Testis (tissue), 3 donors: ENCODE data around the gene CYP4F8. TPM values are rescaled to one million over a fixed set of nuclear protein-coding genes. Genes with fewer than 3 reads are reported as not detected.

Source experiments
- DNase-seq: peaks from one replicate; pipeline ENCODE4 v3.0.0-alpha.2; 2019
- H3K27ac ChIP-seq, 2 donors: fragments of 200-600 bp; sonication (generic); one replicate each; pipeline ENCODE4 v1.5.1; 2019
- H3K27me3 ChIP-seq: fragments of 200-600 bp; sonication (generic); one replicate; pipeline ENCODE4 v1.5.1; 2019
- H3K36me3 ChIP-seq: fragments of 200-600 bp; sonication (generic); one replicate; pipeline ENCODE4 v1.5.1; 2017; ENCODE audit warnings: low read depth; ENCODE audit errors: missing control alignments
- H3K4me1 ChIP-seq: fragments of 200-600 bp; sonication (generic); one replicate; pipeline ENCODE4 v1.5.1; 2019
- H3K4me3 ChIP-seq, 2 donors: fragments of 200-600 bp; sonication (generic); one replicate each; pipeline ENCODE4 v1.5.1; 2017 to 2019
- H3K9me3 ChIP-seq: fragments of 200-600 bp; sonication (generic); one replicate; pipeline ENCODE4 v1.5.1; 2017
- CTCF ChIP-seq, 3 experiments: fragments of 450-650 bp in 2 of 3; fragments of 200-600 bp in 1 of 3; sonication (generic) in 1 of 3; IDR thresholded peaks; one replicate each; pipeline ENCODE4 v1.5.1; 2016 to 2019; ENCODE audit warnings: antibody characterized with exemption in 3 of 3, mild to moderate bottlenecking in 2 of 3, moderate library complexity in 1 of 3
- POLR2A ChIP-seq: fragments of 450-650 bp; IDR thresholded peaks from one replicate; pipeline ENCODE4 v1.6.1; 2017; ENCODE audit warnings: antibody characterized with exemption, mild to moderate bottlenecking, moderate library complexity
- WGBS, 2 donors: methylation state at CpG; one replicate each; pipeline ENCODE4 v1.1.5; 2018; 5-methylcytosine and 5-hydroxymethylcytosine counted together
- intact Hi-C: fragments of 100-400 bp; cut with DNase I; formaldehyde crosslinking; loops from one replicate; pipeline ENCODE4 v1.15.1; 2023; ENCODE audit warnings: low total_unique reads
- polyA plus RNA-seq: library from polyadenylated mRNA; stranded (reverse); fragments of 350-450 nt; fragmentation: Illumina TruSeq; extraction: RNeasy Lipid Tissue Mini Kit (QIAGEN cat#74804); gene quantifications from one replicate; pipeline ENCODE4 v1.2.3, GENCODE V29; 2014; ENCODE audit warnings: low read depth, low replicate concordance; ENCODE audit not compliant: insufficient read depth
- total RNA-seq, 2 donors: library from RNA; depleted of rRNA; stranded (reverse); fragments of >200 nt; gene quantifications; one replicate each; pipeline ENCODE4 v1.2.3, GENCODE V29; 2016

The CYP4F8 gene
- total and polyA plus RNA-seq, 3 donors from 2014 or later: 0.17 to 0.71 (median 0.31) TPM

- H3K4me3 ChIP-seq: no peak overlapping the region
- no peaks in the 10 kb centered on the region for H3K9me3 ChIP-seq
- no peak overlapping the region for H3K27ac ChIP-seq
- 83% methylated on average over 6 of the region's 6 CpGs for WGBS, 2 donors
- H3K36me3 ChIP-seq: no peaks in the 10 kb centered on the region
- H3K27me3 ChIP-seq: no peaks in the 10 kb centered on the region
- TF ChIP-seq CTCF (IDR thresholded peaks at IDR 0.05) (no peak), POLR2A (no peak)
- DNase-seq: peak; percentile 10
- H3K4me1 ChIP-seq: no peaks in the 10 kb centered on the region
- intact Hi-C loops: no loop called here
Measured at GRCh38 chr19:15577184-15577771, 37.7 kb upstream of the CYP4F8 start.

- Histone ChIP-seq H3K27ac (no peak overlapping the region), H3K27me3 (no peaks in the 10 kb centered on the region), H3K4me1 (no peaks in the 10 kb centered on the region), H3K4me3 (no peak overlapping the region), H3K36me3 (no peaks in the 10 kb centered on the region), H3K9me3 (no peaks in the 10 kb centered on the region)
- no peak for DNase-seq
- 85 to 86% methylated on average over 2 to 11 of the region's 12 CpGs for WGBS, 2 donors
- TF ChIP-seq CTCF (IDR thresholded peaks at IDR 0.05): no peak
- no peak for TF ChIP-seq POLR2A
- intact Hi-C loops: no loop called here
Measured at GRCh38 chr19:15583346-15583745, 31.7 kb upstream of the CYP4F8 start.

DNA sequence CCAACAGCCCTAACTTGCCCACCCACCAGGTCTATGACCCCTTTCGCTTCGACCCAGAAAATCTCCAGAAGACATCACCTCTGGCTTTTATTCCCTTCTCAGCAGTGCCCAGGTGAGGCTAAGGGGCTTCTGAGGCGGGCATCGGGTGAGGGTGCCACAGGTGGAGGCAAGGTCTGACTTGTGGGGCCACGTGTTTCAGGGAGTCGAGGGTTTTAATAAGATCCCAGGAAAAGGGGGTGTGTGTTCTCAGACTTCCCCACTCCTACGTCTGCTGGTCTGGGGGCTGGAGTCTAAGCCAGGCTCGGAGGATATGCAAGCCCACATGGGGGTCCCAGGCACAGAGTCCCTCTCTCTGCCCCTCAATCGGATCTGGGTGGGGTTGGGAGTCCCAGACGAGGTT lies 30.9 kb upstream of the CYP4F8 start:
- 23 to 33% methylated on average over 8 to 10 of the region's 10 CpGs for WGBS, 2 donors
- H3K9me3 ChIP-seq: no peaks in the 10 kb centered on the region
- DNase-seq: no peak
- no peaks in the 10 kb centered on the region for H3K4me1 ChIP-seq
- no peak overlapping the region for H3K27ac ChIP-seq
- H3K4me3 ChIP-seq: peak overlapping the region in 1 of 2 donors; percentile 15
- intact Hi-C loops: no loop called here
- no peaks in the 10 kb centered on the region for H3K36me3 ChIP-seq
- TF ChIP-seq POLR2A (no peak), CTCF (IDR thresholded peaks at IDR 0.05) (no peak)
- no peaks in the 10 kb centered on the region for H3K27me3 ChIP-seq

DNA sequence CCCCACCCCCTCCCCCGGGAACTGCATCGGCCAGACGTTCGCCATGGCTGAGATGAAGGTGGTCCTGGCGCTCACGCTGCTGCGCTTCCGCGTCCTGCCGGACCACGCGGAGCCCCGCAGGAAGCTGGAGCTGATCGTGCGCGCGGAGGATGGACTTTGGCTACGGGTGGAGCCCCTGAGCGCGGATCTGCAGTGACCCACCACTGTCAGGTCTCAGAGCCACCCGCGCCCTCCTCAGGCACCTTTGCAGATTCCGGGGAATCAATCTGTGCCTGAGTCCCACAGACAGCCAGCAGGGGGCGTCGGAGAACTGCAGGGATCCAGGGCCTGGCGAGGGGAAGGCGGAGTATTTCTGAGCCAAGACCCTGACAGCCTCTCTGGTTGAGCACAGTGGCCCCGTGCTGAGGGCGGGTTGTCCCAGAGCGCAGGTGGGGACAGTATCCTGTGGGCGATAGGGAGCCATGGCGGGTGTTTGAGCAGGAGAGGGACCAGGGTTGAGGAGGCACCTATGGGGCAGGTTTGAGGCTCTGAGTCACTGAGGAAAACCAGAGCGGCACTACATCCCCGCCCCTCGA lies 30.4 kb upstream of the CYP4F8 start:
- H3K27ac ChIP-seq: no peak overlapping the region
- peak overlapping the region in 1 of 2 donors; percentile 15 for H3K4me3 ChIP-seq
- H3K9me3 ChIP-seq: no peaks in the 10 kb centered on the region
- no peaks in the 10 kb centered on the region for H3K27me3 ChIP-seq
- intact Hi-C loops: no loop called here
- WGBS, 2 donors: 9 to 10% methylated on average over 19 to 27 of the region's 35 CpGs
- peak; percentile 92 for DNase-seq
- no peaks in the 10 kb centered on the region for H3K36me3 ChIP-seq
- TF ChIP-seq POLR2A (no peak), CTCF (IDR thresholded peaks at IDR 0.05) (peak; percentile 59 to 91 (median 78))
- no peaks in the 10 kb centered on the region for H3K4me1 ChIP-seq

DNA sequence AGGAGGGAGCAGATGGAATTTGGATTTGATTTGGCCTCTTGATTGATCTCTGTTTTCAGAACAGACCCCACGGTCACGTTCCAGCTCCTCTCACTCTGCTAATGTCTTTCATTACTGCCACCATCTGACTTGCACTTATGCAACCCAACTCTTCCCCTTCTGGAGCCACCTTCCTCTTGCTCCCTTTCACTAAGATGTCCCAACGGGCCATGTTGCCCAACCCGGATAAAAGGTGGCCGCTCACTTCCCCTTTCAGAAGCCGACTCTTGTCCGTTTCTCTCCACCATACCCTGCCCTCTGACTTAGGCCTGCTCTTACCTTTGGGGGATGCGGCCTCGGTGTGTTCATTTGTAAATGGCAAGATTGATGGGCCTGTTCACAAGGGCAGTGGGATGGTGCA lies 27.4 kb upstream of the CYP4F8 start:
- intact Hi-C loops: no loop called here
- DNase-seq: no peak
- Histone ChIP-seq H3K27me3 (no peaks in the 10 kb centered on the region), H3K4me1 (no peaks in the 10 kb centered on the region), H3K9me3 (no peaks in the 10 kb centered on the region), H3K36me3 (no peaks in the 10 kb centered on the region), H3K4me3 (no peak overlapping the region), H3K27ac (no peak overlapping the region)
- 78 to 87% methylated on average over 9 of the region's 9 CpGs for WGBS, 2 donors
- TF ChIP-seq CTCF (IDR thresholded peaks at IDR 0.05) (no peak), POLR2A (no peak)
